GM10266 (cell line): ENCODE data around the gene SAMD14.

Experiments
- DNase-seq: peaks from one replicate; pipeline ENCODE4 v3.0.0; 2012; ENCODE audit errors: extremely low spot score
- CTCF ChIP-seq: IDR thresholded peaks from 2 replicates; pipeline ENCODE4 v1.5.1; 2012; ENCODE audit warnings: mild to moderate bottlenecking, low read depth; ENCODE audit not compliant: control insufficient read depth, insufficient read depth; ENCODE audit errors: missing control alignments

The SAMD14 gene

GRCh38 chr17:50128441-50129352, 1.3 kb downstream of the SAMD14 start:
- DNase-seq, result no peak
- no peak for TF ChIP-seq CTCF

GRCh38 chr17:50127697-50128361, 2.1 kb downstream of the SAMD14 start:
- no peak for TF ChIP-seq CTCF
- no peak for DNase-seq

- no peak for DNase-seq
- no peak for TF ChIP-seq CTCF
These were observed 4.5 kb downstream of the SAMD14 start for GRCh38 chr17:50125420-50125997.

GRCh38 chr17:50123649-50124349, 6.2 kb downstream of the SAMD14 start:
- no peak for DNase-seq
- no peak for TF ChIP-seq CTCF

GRCh38 chr17:50122945-50123344, 7.0 kb downstream of the SAMD14 start:
- TF ChIP-seq CTCF, result no peak
- DNase-seq, result no peak

- no peak for DNase-seq
- no peak for TF ChIP-seq CTCF
These were observed 9.3 kb downstream of the SAMD14 start for GRCh38 chr17:50120475-50121253.
